PC-9 (cell line): ENCODE measurements around the gene TIGD7. TPM values are rescaled to one million over a fixed set of nuclear protein-coding genes. Genes with fewer than 3 reads are reported as not detected.

Experiments used
- BruUV-seq: library from RNA; stranded (reverse); fragments of 400-500 nt; replicated peaks from 2 replicates; lab custom pipeline; 2021; lab: Mats Ljungman, UMichigan
- CTCF ChIA-PET: fragments of 300-600 bp; sonication (Branson Sonifier 250); formaldehyde crosslinking; loops from one replicate; lab custom pipeline; 2022; ENCODE audit warnings: antibody characterized with exemption; lab: Charles Lee
- POLR2A ChIA-PET: fragments of 300-600 bp; sonication (Branson Sonifier 250); formaldehyde crosslinking; loops from one replicate; lab custom pipeline; 2022; ENCODE audit warnings: antibody characterized with exemption; ENCODE audit not compliant: unreplicated experiment; lab: Charles Lee
- DNase-seq, 2 experiments: peaks; one replicate each; pipeline versions ENCODE4 v3.0.0 to v3.0.0-alpha.2; 2015 to 2022; ENCODE audit warnings: mixed read lengths in 1 of 2
- H2AFZ ChIP-seq: fragments of 200-600 bp; sonication (generic); 2 replicates; pipeline ENCODE4 v1.8.1; 2017; ENCODE audit warnings: antibody characterized with exemption
- H3F3A ChIP-seq: fragments of 200-600 bp; sonication (generic); 2 replicates; pipeline ENCODE4 v1.8.1; 2017; ENCODE audit warnings: antibody characterized with exemption, mild to moderate bottlenecking, low read depth; ENCODE audit not compliant: insufficient read depth
- H3K27ac ChIP-seq: fragments of 200-600 bp; sonication (generic); 2 replicates; pipeline ENCODE4 v1.6.1; 2016; ENCODE audit warnings: mixed run types
- H3K27me3 ChIP-seq: fragments of 200-600 bp; sonication (generic); 2 replicates; pipeline ENCODE4 v1.6.1; 2016; ENCODE audit warnings: low read depth, mixed run types; ENCODE audit not compliant: insufficient read depth
- H3K36me3 ChIP-seq: fragments of 200-600 bp; sonication (generic); 2 replicates; pipeline ENCODE4 v1.6.1; 2016; ENCODE audit warnings: low read depth, mixed run types
- H3K4me1 ChIP-seq: fragments of 200-600 bp; sonication (generic); replicated peaks from 2 replicates; pipeline ENCODE4 v1.6.1; 2016; ENCODE audit warnings: mixed run types; ENCODE audit not compliant: insufficient read depth
- H3K4me2 ChIP-seq: fragments of 200-600 bp; sonication (generic); 2 replicates; pipeline ENCODE4 v1.6.1; 2017; ENCODE audit warnings: mixed run types
- H3K4me3 ChIP-seq: fragments of 200-600 bp; sonication (generic); 2 replicates; pipeline ENCODE4 v1.6.1; 2016; ENCODE audit warnings: mixed run types
- H3K79me2 ChIP-seq: fragments of 200-600 bp; sonication (generic); 2 replicates; pipeline ENCODE4 v1.6.1; 2017; ENCODE audit warnings: low read depth, mixed run types
- H3K9me2 ChIP-seq: fragments of 200-600 bp; sonication (generic); 2 replicates; pipeline ENCODE4 v1.8.1; 2017; ENCODE audit warnings: mild to moderate bottlenecking; ENCODE audit not compliant: insufficient read depth
- H3K9me3 ChIP-seq: fragments of 200-600 bp; sonication (generic); 2 replicates; pipeline ENCODE4 v1.8.1; 2016; ENCODE audit warnings: low read depth; ENCODE audit not compliant: insufficient read depth
- H4K20me1 ChIP-seq: fragments of 200-600 bp; sonication (generic); 2 replicates; pipeline ENCODE4 v1.8.1; 2017; ENCODE audit not compliant: insufficient read depth
- EZH2 ChIP-seq: fragments of 200-600 bp; sonication (generic); IDR thresholded peaks from 2 replicates; pipeline ENCODE4 v1.8.0; 2017; ENCODE audit warnings: antibody characterized with exemption, low read depth
- intact Hi-C: fragments of 100-400 bp; cut with micrococcal nuclease; formaldehyde crosslinking; loops from one replicate; pipeline ENCODE4 v1.10.0; 2022; ENCODE audit not compliant: unreplicated experiment
- total RNA-seq: library from RNA; stranded (reverse); gene quantifications from 2 replicates; pipeline ENCODE4 v1.2.3, GENCODE V29; 2021
- TF ChIP-seq, protein P1 (sequence below): fragments of 200-600 bp; sonication (generic); conservative IDR thresholded peaks from 2 replicates; pipeline ENCODE4 v1.6.1; 2017; ENCODE audit warnings: mixed run types, antibody characterized with exemption, mild to moderate bottlenecking, moderate library complexity

Gene TIGD7
- total RNA-seq, 1 experiment from 2014 or later: 8.7 TPM

DNA sequence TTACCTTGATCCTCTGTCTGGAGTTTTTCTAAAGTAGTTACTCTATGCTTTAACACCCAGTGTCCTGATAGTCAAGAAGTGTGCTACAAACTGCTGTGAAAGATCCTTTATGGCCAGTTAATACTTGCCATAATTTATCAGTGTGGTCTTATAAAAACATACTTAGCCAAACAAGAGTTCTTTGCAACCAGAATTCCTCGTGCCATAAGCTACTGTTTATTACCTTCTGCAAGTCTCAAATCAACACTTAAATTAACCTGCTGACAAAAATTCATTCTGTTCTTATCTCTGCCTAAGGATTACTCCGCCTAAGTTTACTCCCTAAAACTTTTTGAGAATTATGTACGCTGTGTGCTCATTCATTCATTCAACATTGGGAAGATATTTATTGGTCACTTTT, 22.9 kb upstream of the TIGD7 start:
- Histone ChIP-seq H3K4me3 (no peak overlapping the region), H3K36me3 (no peaks in the 10 kb centered on the region), H3K9me3 (no peaks in the 10 kb centered on the region), H3K4me1 (no peaks in the 10 kb centered on the region), H2AFZ (no peak overlapping the region), H3K9me2 (no peaks in the 10 kb centered on the region), H3K4me2 (no peak overlapping the region), H3K79me2 (no peaks in the 10 kb centered on the region), H3K27ac (no peak overlapping the region), H3K27me3 (peaks cover 17% of the 10 kb centered on the region; the same call in 1 of the 2 replicates), H4K20me1 (no peaks in the 10 kb centered on the region), H3F3A (no peaks in the 10 kb centered on the region)
- CTCF ChIA-PET: no interaction called here
- intact Hi-C loops: no loop called here
- TF ChIP-seq, protein P1, sequence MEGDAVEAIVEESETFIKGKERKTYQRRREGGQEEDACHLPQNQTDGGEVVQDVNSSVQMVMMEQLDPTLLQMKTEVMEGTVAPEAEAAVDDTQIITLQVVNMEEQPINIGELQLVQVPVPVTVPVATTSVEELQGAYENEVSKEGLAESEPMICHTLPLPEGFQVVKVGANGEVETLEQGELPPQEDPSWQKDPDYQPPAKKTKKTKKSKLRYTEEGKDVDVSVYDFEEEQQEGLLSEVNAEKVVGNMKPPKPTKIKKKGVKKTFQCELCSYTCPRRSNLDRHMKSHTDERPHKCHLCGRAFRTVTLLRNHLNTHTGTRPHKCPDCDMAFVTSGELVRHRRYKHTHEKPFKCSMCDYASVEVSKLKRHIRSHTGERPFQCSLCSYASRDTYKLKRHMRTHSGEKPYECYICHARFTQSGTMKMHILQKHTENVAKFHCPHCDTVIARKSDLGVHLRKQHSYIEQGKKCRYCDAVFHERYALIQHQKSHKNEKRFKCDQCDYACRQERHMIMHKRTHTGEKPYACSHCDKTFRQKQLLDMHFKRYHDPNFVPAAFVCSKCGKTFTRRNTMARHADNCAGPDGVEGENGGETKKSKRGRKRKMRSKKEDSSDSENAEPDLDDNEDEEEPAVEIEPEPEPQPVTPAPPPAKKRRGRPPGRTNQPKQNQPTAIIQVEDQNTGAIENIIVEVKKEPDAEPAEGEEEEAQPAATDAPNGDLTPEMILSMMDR: no peak
- no peak for TF ChIP-seq EZH2
- DNase-seq: no peak
- BruUV-seq: no TSS peak
- POLR2A ChIA-PET: no interaction called here

DNA sequence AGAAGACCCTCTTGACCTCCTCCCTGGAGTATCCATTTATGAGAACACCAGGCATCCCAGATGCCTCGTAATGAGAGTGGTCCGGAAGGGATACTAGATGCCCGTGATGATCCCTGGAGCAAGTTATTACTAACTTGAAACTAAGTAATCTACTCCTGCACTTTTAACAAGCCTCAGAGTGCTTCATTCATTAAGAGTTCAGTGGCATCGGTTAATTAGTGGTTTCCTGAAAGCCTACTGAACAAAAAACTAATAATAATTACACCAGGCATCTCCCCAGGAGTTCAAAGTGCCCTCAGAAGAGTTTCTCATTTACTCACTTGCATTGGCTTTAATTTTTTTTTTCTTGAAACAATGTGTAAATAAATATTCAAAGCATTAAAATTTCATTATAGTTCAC, 22.3 kb upstream of the TIGD7 start:
- Histone ChIP-seq H3K36me3 (no peaks in the 10 kb centered on the region), H3K27ac (no peak overlapping the region), H3K9me3 (peaks cover under 1% of the 10 kb centered on the region; the same call in 1 of the 2 replicates), H3K9me2 (no peaks in the 10 kb centered on the region), H3K79me2 (no peaks in the 10 kb centered on the region), H3F3A (no peaks in the 10 kb centered on the region), H2AFZ (no peak overlapping the region), H3K27me3 (peaks cover 17% of the 10 kb centered on the region; the same call in 1 of the 2 replicates), H3K4me1 (no peaks in the 10 kb centered on the region), H3K4me3 (no peak overlapping the region), H4K20me1 (no peaks in the 10 kb centered on the region), H3K4me2 (no peak overlapping the region)
- DNase-seq: no peak
- intact Hi-C loops: no loop called here
- ChIA-PET CTCF (no interaction called here), POLR2A (no interaction called here)
- BruUV-seq: no TSS peak
- TF ChIP-seq, protein P1: no peak
- no peak for TF ChIP-seq EZH2

DNA sequence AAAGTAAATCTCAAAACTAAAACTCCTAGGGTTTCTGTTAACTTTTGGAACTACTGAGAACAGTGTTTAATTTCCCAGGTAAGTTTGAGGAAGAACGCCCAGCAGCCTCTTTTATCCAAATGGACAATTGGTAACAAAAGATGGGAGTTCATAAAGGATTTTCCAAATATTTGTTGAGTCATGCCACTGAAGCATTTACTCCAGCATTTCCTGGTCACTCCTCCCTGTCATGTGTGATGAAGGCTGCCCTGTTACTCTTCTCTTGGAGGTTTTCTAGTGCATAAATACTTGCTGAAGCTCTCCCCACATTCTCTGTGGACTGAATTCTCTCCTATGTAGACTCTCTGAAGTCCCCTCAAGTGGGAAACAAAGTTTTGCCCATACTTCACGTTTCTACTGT, 16.6 kb upstream of the TIGD7 start:
- TF ChIP-seq EZH2: no peak
- TF ChIP-seq, protein P1: no peak
- no peak overlapping the region for H2AFZ ChIP-seq
- H3K36me3 ChIP-seq: peaks cover 13% of the 10 kb centered on the region
- H3K4me3 ChIP-seq: no peak overlapping the region
- no TSS peak for BruUV-seq
- H3K9me3 ChIP-seq: peaks cover 41% of the 10 kb centered on the region
- no peaks in the 10 kb centered on the region for H4K20me1 ChIP-seq
- no peaks in the 10 kb centered on the region for H3K4me1 ChIP-seq
- no peak overlapping the region for H3K4me2 ChIP-seq
- ChIA-PET POLR2A (no interaction called here), CTCF (no interaction called here)
- intact Hi-C loops: no loop called here
- H3K27me3 ChIP-seq: 0 out of 2 replicates have a peak, but pooled peaks cover 6% of the 10 kb centered on the region
- H3K79me2 ChIP-seq: no peaks in the 10 kb centered on the region
- H3F3A ChIP-seq: peaks cover 9% of the 10 kb centered on the region; the same call in 1 of the 2 replicates
- no peak overlapping the region for H3K27ac ChIP-seq
- no peak for DNase-seq
- H3K9me2 ChIP-seq: no peaks in the 10 kb centered on the region
